Measurements from ENCODE around the gene CSK.

GRCh38 chr15:74748322-74748946 is 33.4 kb upstream of the CSK start, which contains the start of gene CYP1A2:
- TF ChIP-seq CTCF (IDR thresholded peaks at IDR 0.05) = no peak
- no peak for TF ChIP-seq POLR2A (IDR thresholded peaks at IDR 0.05)
- no peak for TF ChIP-seq POLR2AphosphoS5 (IDR thresholded peaks at IDR 0.05)

All from transverse colon (tissue), 4 donors.